ENCODE measurements around the gene SLC30A2. TPM values are rescaled to one million over a fixed set of nuclear protein-coding genes. Genes with fewer than 3 reads are reported as not detected.

The SLC30A2 gene
- total and polyA plus RNA-seq, 8 donors, result 0.30 to 2.0 (median 0.46) TPM; not detected in 5

- TF ChIP-seq POLR2A (IDR thresholded peaks at IDR 0.05) (no peak), POLR2AphosphoS5 (IDR thresholded peaks at IDR 0.05) (peak; percentile 56 to 92 (median 71)), EP300 (IDR thresholded peaks at IDR 0.05) (no peak), CTCF (IDR thresholded peaks at IDR 0.05) (peak in 6 of 7 experiments; percentile 90 to 100 (median 96))
- WGBS, 5 donors, result 1 to 2% (median 1%) methylated on average over 39 to 47 of the region's 47 CpGs
- intact Hi-C loops (cut with DNase I; ENCODE audit: low total_unique reads), result loop anchor here (5.0 kb wide), 1 partner anchor 101 kb away; no protein-coding TSS in a partner anchor
- Histone ChIP-seq H3K4me3 (peak within 1 kb of the TSS; percentile 70 to 78 (median 71)), H3K4me1 (peaks cover 10 to 27% (median 22%) of the 10 kb centered on the region in 4 donors), H3K27ac (peak within 1 kb of the TSS; percentile 82 to 95 (median 89)), H3K27me3 (no peaks in the 10 kb centered on the region), H3K36me3 (no peaks in the 10 kb centered on the region), H3K9me3 (no peaks in the 10 kb centered on the region)
- DNase-seq, result peak; percentile 97 to 100
These were observed 47.8 kb downstream of the SLC30A2 start, which contains the start of gene PAFAH2 for GRCh38 chr1:25997828-25998761. Gene PAFAH2, minus strand, starts transcription at chr1:25998063. Its CDS starts 7,247 bp downstream, at chr1:25990816.

- Histone ChIP-seq H3K9me3 (no peaks in the 10 kb centered on the region), H3K4me1 (peaks cover 10 to 35% (median 22%) of the 10 kb centered on the region in 4 donors), H3K27ac (peak overlapping the region; percentile 82 to 95 (median 89)), H3K36me3 (no peaks in the 10 kb centered on the region), H3K4me3 (peak overlapping the region; percentile 70 to 78 (median 71)), H3K27me3 (no peaks in the 10 kb centered on the region)
- intact Hi-C loops (cut with DNase I; ENCODE audit: low total_unique reads), result loop anchor here (5.0 kb wide), 1 partner anchor 100 kb away; no protein-coding TSS in a partner anchor
- 1 to 4% (median 3%) methylated on average over 13 of the region's 13 CpGs for WGBS, 5 donors
- TF ChIP-seq POLR2AphosphoS5 (IDR thresholded peaks at IDR 0.05) (peak in 1 of 3 donors; percentile 30), POLR2A (IDR thresholded peaks at IDR 0.05) (no peak)
- DNase-seq, result peak in 1 of 2 donors; percentile 56
These were observed 48.7 kb downstream of the SLC30A2 start for GRCh38 chr1:25996966-25997827.

GRCh38 chr1:25994402-25995150, 51.3 kb downstream of the SLC30A2 start:
- Histone ChIP-seq H3K9me3 (no peaks in the 10 kb centered on the region), H3K4me1 (peaks cover 10 to 44% (median 30%) of the 10 kb centered on the region in 4 donors), H3K27ac (no peak overlapping the region), H3K4me3 (no peak overlapping the region), H3K27me3 (no peaks in the 10 kb centered on the region), H3K36me3 (peaks cover 0 to 14% (median 13%) of the 10 kb centered on the region in 4 donors)
- WGBS, 5 donors, result 86 to 95% (median 94%) methylated on average over 3 of the region's 3 CpGs
- intact Hi-C loops (cut with DNase I; ENCODE audit: low total_unique reads), result loop anchor here (5.0 kb wide), 1 partner anchor 97 kb away; no protein-coding TSS in a partner anchor
- no peak for TF ChIP-seq EP300 (IDR thresholded peaks at IDR 0.05)
- no peak for TF ChIP-seq POLR2AphosphoS5 (IDR thresholded peaks at IDR 0.05)
- no peak for TF ChIP-seq CTCF (IDR thresholded peaks at IDR 0.05)
- no peak for TF ChIP-seq POLR2A (IDR thresholded peaks at IDR 0.05)
- DNase-seq, result no peak

- TF ChIP-seq CTCF (IDR thresholded peaks at IDR 0.05), result no peak
- TF ChIP-seq POLR2A (IDR thresholded peaks at IDR 0.05), result no peak
- TF ChIP-seq POLR2AphosphoS5 (IDR thresholded peaks at IDR 0.05), result no peak
- TF ChIP-seq EP300 (IDR thresholded peaks at IDR 0.05), result no peak
- H3K27ac ChIP-seq, result no peak overlapping the region
- H3K4me3 ChIP-seq, result no peak overlapping the region
- H3K9me3 ChIP-seq, result no peaks in the 10 kb centered on the region
- H3K27me3 ChIP-seq, result no peaks in the 10 kb centered on the region
- peaks cover 10 to 42% (median 28%) of the 10 kb centered on the region in 4 donors for H3K4me1 ChIP-seq
- 78 to 92% (median 86%) methylated on average over 8 of the region's 8 CpGs for WGBS, 5 donors
- peaks cover 0 to 24% (median 20%) of the 10 kb centered on the region in 4 donors for H3K36me3 ChIP-seq
- intact Hi-C loops (cut with DNase I; ENCODE audit: low total_unique reads), result no loop called here
- DNase-seq, result no peak
These were observed 52.5 kb downstream of the SLC30A2 start for GRCh38 chr1:25993197-25993951.
